ENCODE results near the gene DHODH. TPM values are rescaled to one million over a fixed set of nuclear protein-coding genes. Genes with fewer than 3 reads are reported as not detected.
A peak's percentile ranks its signal among the peaks of the same experiment; 100 is the strongest.

The DHODH gene
- total and polyA plus RNA-seq, 2 of the 13 experiments (the other 11 are each of a cell fraction or from before 2014, with no cell fraction given) = 10.7 to 16.4 TPM

GRCh38 chr16:71961066-71962039, 47.2 kb upstream of the DHODH start:
- Histone ChIP-seq H3K4me3 (replicated peaks in 1 of 3; ENCODE audit: insufficient read depth in 1 of 3, low read depth in 2 of 3, low read length in 3 of 3) (no peak overlapping the region), H4K20me1 (ENCODE audit: insufficient read depth, low read length) (no peaks in the 10 kb centered on the region), H3K79me2 (ENCODE audit: insufficient read depth, low read length) (no peaks in the 10 kb centered on the region), H3K27ac (ENCODE audit: extremely low read length, insufficient read depth, low read length) (no peak overlapping the region), H3K36me3 (replicated peaks in 1 of 2; ENCODE audit: control insufficient read depth in 1 of 2, insufficient read depth in 2 of 2, low read length in 2 of 2) (no peaks in the 10 kb centered on the region), H2AFZ (ENCODE audit: low read length) (no peak overlapping the region), H3K27me3 (ENCODE audit: control insufficient read depth in 1 of 2, insufficient read depth in 2 of 2, low read length in 2 of 2) (no peaks in the 10 kb centered on the region), H3K4me2 (ENCODE audit: low read depth, low read length) (no peak overlapping the region), H3K9ac (ENCODE audit: insufficient read depth, low read depth, low read length) (no peak overlapping the region), H3K4me1 (ENCODE audit: insufficient read depth, low read length) (peaks cover 40% of the 10 kb centered on the region), H3K9me3 (ENCODE audit: low read length) (no peaks in the 10 kb centered on the region)
- intact Hi-C loops (cut with micrococcal nuclease; ENCODE audit: unreplicated experiment) = loop anchor here (1.0 to 5.0 kb wide), 5 partner anchors 41 to 194 kb away; partner anchors contain the start of genes IST1 and PKD1L3
- ATAC-seq = peak; percentile 96
- WGBS (ENCODE audit: low lambda C conversion rate) = 47% methylated on average over 14 of the region's 14 CpGs
- DNase-seq (ENCODE audit: low spot score) = peak; percentile 91
- in situ Hi-C loops (cut with HindIII; ENCODE audit: extremely low pct_ligation_motif_present, low pct_unique_long_range_greater_than_20kb) = no loop called here
- peak; percentile 87 for FAIRE-seq
- no TSS peak for BruUV-seq (replicated peaks)
- CTCF ChIA-PET (ENCODE audit: low intra/inter-chr PET ratio, low total read pairs) = interaction anchor here (0.8 to 1.2 kb wide), 2 partner anchors 77 to 79 kb away, joined by 3 to 5 read pairs; partner anchors contain the start of gene ZNF821
- POLR2A ChIA-PET = interaction anchor here (0.8 to 1.5 kb wide), 6 partner anchors 52 to 291 kb away, joined by 3 to 5 read pairs (median 4); partner anchors contain the start of genes AP1G1, DHX38, HPR and TXNL4B
- no peak for TF ChIP-seq ZNF891 (CRISPR knock-in tag; IDR thresholded peaks at IDR 0.05)
- no peak for TF ChIP-seq FOXP1 (IDR thresholded peaks at IDR 0.05)
- peak; percentile 37; the same call in 1 of the 2 replicates for TF ChIP-seq FOXP1 (CRISPR knock-in tag; IDR thresholded peaks at IDR 0.05)
- peak; percentile 48; the same call in 1 of the 2 replicates for TF ChIP-seq SMYD3 (CRISPR knock-in tag; IDR thresholded peaks at IDR 0.05)
- peak; percentile 88 for TF ChIP-seq RAD21 (CRISPR knock-in tag; IDR thresholded peaks at IDR 0.05)
- TF ChIP-seq NR3C1 (CRISPR knock-in tag; IDR thresholded peaks at IDR 0.05) = no peak
- TF ChIP-seq ZNF207 (IDR thresholded peaks at IDR 0.05; ENCODE audit: borderline replicate concordance) = no peak
- TF ChIP-seq ZNF549 (CRISPR knock-in tag; IDR thresholded peaks at IDR 0.05) = no peak
- TF ChIP-seq ZNF275 (CRISPR knock-in tag; IDR thresholded peaks at IDR 0.05; ENCODE audit: borderline replicate concordance) = no peak
- no peak for TF ChIP-seq RBM39 (IDR thresholded peaks at IDR 0.05; ENCODE audit: low read depth, low read length, poor library complexity, severe bottlenecking)
- no peak for TF ChIP-seq ZNF530 (CRISPR knock-in tag; IDR thresholded peaks at IDR 0.05; ENCODE audit: low read depth)
- TF ChIP-seq ELF3 (CRISPR knock-in tag; IDR thresholded peaks at IDR 0.05) = 0 out of 2 replicates have a peak, but pooled peaks have one; percentile 37
- TF ChIP-seq ZNF766 (CRISPR knock-in tag; IDR thresholded peaks at IDR 0.05; ENCODE audit: borderline replicate concordance) = no peak
- no peak for TF ChIP-seq ZBTB1 (CRISPR knock-in tag; IDR thresholded peaks at IDR 0.05; ENCODE audit: borderline replicate concordance)
- TF ChIP-seq ZNF570 (CRISPR knock-in tag; IDR thresholded peaks at IDR 0.05; ENCODE audit: borderline replicate concordance) = no peak
- 0 out of 2 replicates have a peak, but pooled peaks have one; percentile 17 for TF ChIP-seq POGZ (CRISPR knock-in tag; IDR thresholded peaks at IDR 0.05)
- no peak for TF ChIP-seq ZNF547 (CRISPR knock-in tag; IDR thresholded peaks at IDR 0.05)
- no peak for TF ChIP-seq ARHGAP35 (CRISPR knock-in tag; IDR thresholded peaks at IDR 0.05; ENCODE audit: borderline replicate concordance)
- no peak for TF ChIP-seq SOX6 (IDR thresholded peaks at IDR 0.05)
- peak; percentile 70 for TF ChIP-seq SOX6 (CRISPR knock-in tag; IDR thresholded peaks at IDR 0.05)
- peak; percentile 65; the same call in 1 of the 2 replicates for TF ChIP-seq CSRNP1 (CRISPR knock-in tag; IDR thresholded peaks at IDR 0.05)
- no peak for TF ChIP-seq CHCHD3 (CRISPR knock-in tag; IDR thresholded peaks at IDR 0.05)
- TF ChIP-seq ATF7-NPFF (CRISPR knock-in tag; IDR thresholded peaks at IDR 0.05; ENCODE audit: low read depth) = no peak
